ENCODE results near the gene USP22. TPM values are rescaled to one million over a fixed set of nuclear protein-coding genes. Genes with fewer than 3 reads are reported as not detected.

The USP22 gene
- total and polyA plus RNA-seq, 2 of the 13 experiments (the other 11 are each of a cell fraction or from before 2014, with no cell fraction given) = 98.0 to 130 TPM

DNA sequence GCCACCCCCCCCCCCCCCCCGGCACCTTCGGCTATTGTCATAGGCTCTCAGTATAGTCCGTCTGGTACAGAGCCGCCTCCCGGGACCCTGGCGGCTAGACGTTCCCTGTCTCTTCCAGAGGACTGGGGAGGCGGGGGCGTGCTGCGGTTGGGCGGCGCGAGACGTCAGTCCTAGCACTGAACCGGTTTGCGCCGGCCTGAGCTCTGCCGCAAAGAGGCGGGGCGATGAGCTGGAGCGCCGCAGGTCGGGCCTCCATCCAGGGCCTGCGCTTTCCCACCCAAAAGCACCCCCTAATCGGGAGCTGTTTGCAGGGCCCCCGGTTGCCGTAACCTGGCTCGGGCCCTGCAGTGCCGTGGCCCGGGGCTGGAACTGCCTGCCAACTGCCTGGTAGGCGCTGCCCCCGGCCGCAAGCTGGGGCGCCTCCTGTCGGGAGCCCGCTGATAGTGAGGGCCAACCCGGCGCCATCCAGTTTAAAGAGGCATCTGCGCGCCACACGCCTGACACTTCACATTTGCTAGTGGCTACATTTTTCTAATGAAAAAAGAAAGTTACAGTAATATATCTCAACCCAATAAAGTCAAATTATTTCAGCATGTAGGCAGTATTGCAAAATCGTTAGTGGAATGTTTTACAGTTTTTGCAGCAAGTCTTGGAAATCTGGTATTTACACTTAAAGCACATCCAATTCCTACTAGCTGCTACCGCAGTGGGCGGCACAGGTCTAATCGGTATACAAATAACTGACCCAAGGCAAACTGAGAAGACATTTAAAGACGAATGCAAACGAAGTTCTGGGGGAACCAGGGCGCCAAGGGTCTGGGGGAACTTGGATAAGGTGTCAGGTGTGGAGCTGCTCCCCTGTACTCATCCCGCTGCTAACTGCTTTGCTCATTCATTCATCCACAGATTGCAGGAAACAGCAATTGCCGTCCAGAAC lies 753 bp upstream of the USP22 start (continued):
- no peak for TF ChIP-seq MEIS1 (CRISPR knock-in tag; IDR thresholded peaks at IDR 0.05; ENCODE audit: borderline replicate concordance)
- TF ChIP-seq AHR (CRISPR knock-in tag; IDR thresholded peaks at IDR 0.05) = no peak
- TF ChIP-seq KDM2A (CRISPR knock-in tag; IDR thresholded peaks at IDR 0.05; ENCODE audit: borderline replicate concordance, low read depth) = peak; percentile 53
- TF ChIP-seq SKI (IDR thresholded peaks at IDR 0.05; ENCODE audit: partially characterized antibody) = peak; percentile 91
- TF ChIP-seq, protein P1, sequence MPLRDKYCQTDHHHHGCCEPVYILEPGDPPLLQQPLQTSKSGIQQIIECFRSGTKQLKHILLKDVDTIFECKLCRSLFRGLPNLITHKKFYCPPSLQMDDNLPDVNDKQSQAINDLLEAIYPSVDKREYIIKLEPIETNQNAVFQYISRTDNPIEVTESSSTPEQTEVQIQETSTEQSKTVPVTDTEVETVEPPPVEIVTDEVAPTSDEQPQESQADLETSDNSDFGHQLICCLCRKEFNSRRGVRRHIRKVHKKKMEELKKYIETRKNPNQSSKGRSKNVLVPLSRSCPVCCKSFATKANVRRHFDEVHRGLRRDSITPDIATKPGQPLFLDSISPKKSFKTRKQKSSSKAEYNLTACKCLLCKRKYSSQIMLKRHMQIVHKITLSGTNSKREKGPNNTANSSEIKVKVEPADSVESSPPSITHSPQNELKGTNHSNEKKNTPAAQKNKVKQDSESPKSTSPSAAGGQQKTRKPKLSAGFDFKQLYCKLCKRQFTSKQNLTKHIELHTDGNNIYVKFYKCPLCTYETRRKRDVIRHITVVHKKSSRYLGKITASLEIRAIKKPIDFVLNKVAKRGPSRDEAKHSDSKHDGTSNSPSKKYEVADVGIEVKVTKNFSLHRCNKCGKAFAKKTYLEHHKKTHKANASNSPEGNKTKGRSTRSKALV (CRISPR knock-in tag; IDR thresholded peaks at IDR 0.05) = peak; percentile 60; the same call in 1 of the 2 replicates
- TF ChIP-seq, protein P2, sequence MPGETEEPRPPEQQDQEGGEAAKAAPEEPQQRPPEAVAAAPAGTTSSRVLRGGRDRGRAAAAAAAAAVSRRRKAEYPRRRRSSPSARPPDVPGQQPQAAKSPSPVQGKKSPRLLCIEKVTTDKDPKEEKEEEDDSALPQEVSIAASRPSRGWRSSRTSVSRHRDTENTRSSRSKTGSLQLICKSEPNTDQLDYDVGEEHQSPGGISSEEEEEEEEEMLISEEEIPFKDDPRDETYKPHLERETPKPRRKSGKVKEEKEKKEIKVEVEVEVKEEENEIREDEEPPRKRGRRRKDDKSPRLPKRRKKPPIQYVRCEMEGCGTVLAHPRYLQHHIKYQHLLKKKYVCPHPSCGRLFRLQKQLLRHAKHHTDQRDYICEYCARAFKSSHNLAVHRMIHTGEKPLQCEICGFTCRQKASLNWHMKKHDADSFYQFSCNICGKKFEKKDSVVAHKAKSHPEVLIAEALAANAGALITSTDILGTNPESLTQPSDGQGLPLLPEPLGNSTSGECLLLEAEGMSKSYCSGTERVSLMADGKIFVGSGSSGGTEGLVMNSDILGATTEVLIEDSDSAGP (CRISPR knock-in tag; IDR thresholded peaks at IDR 0.05; ENCODE audit: borderline replicate concordance) = peak; percentile 92; the same call in 1 of the 2 replicates
- no peak for TF ChIP-seq STAT5B (CRISPR knock-in tag; IDR thresholded peaks at IDR 0.05)
- TF ChIP-seq, protein P3, sequence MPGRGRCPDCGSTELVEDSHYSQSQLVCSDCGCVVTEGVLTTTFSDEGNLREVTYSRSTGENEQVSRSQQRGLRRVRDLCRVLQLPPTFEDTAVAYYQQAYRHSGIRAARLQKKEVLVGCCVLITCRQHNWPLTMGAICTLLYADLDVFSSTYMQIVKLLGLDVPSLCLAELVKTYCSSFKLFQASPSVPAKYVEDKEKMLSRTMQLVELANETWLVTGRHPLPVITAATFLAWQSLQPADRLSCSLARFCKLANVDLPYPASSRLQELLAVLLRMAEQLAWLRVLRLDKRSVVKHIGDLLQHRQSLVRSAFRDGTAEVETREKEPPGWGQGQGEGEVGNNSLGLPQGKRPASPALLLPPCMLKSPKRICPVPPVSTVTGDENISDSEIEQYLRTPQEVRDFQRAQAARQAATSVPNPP (CRISPR knock-in tag; IDR thresholded peaks at IDR 0.05) = no peak
- TF ChIP-seq ZNF607 (CRISPR knock-in tag; IDR thresholded peaks at IDR 0.05; ENCODE audit: borderline replicate concordance) = no peak; the same call in 1 of the 2 replicates
- TF ChIP-seq AGO1 (IDR thresholded peaks at IDR 0.05; ENCODE audit: low read depth, low read length, poor library complexity, severe bottlenecking) = peak; percentile 70
- peak; percentile 48; the same call in 1 of the 2 replicates for TF ChIP-seq SP4 (CRISPR knock-in tag; IDR thresholded peaks at IDR 0.05)
- TF ChIP-seq, protein P4, sequence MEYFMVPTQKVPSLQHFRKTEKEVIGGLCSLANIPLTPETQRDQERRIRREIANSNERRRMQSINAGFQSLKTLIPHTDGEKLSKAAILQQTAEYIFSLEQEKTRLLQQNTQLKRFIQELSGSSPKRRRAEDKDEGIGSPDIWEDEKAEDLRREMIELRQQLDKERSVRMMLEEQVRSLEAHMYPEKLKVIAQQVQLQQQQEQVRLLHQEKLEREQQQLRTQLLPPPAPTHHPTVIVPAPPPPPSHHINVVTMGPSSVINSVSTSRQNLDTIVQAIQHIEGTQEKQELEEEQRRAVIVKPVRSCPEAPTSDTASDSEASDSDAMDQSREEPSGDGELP (IDR thresholded peaks at IDR 0.05; ENCODE audit: borderline replicate concordance, low read depth) = 0 out of 2 replicates have a peak, but pooled peaks have one; percentile 10
- TF ChIP-seq TP53 (CRISPR knock-in tag; conservative IDR thresholded peaks at IDR 0.05) = no peak
- TF ChIP-seq RFXAP (CRISPR knock-in tag; IDR thresholded peaks at IDR 0.05; ENCODE audit: borderline replicate concordance) = no peak
- no peak; the same call in 1 of the 2 replicates for TF ChIP-seq ZFP90 (CRISPR knock-in tag; IDR thresholded peaks at IDR 0.05; ENCODE audit: borderline replicate concordance)
- no peak for TF ChIP-seq ZNF264 (CRISPR knock-in tag; IDR thresholded peaks at IDR 0.05)
- no peak for TF ChIP-seq NFIC (IDR thresholded peaks at IDR 0.05; ENCODE audit: low read length)
- no peak for TF ChIP-seq NFATC3 (CRISPR knock-in tag; IDR thresholded peaks at IDR 0.05)
- TF ChIP-seq ZNF253 (CRISPR knock-in tag; IDR thresholded peaks at IDR 0.05; ENCODE audit: borderline replicate concordance) = 0 out of 2 replicates have a peak, but pooled peaks have one; percentile 48
- no peak; the same call in 1 of the 2 replicates for TF ChIP-seq EHMT2 (IDR thresholded peaks at IDR 0.05; ENCODE audit: borderline replicate concordance, low read depth, low read length)
- TF ChIP-seq, protein P5, sequence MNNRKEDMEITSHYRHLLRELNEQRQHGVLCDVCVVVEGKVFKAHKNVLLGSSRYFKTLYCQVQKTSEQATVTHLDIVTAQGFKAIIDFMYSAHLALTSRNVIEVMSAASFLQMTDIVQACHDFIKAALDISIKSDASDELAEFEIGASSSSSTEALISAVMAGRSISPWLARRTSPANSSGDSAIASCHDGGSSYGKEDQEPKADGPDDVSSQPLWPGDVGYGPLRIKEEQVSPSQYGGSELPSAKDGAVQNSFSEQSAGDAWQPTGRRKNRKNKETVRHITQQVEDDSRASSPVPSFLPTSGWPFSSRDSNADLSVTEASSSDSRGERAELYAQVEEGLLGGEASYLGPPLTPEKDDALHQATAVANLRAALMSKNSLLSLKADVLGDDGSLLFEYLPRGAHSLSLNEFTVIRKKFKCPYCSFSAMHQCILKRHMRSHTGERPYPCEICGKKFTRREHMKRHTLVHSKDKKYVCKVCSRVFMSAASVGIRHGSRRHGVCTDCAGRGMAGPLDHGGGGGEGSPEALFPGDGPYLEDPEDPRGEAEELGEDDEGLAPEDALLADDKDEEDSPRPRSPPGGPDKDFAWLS (CRISPR knock-in tag; IDR thresholded peaks at IDR 0.05; ENCODE audit: borderline replicate concordance) = no peak
